ENCODE measurements around the gene S100A16.

DNA sequence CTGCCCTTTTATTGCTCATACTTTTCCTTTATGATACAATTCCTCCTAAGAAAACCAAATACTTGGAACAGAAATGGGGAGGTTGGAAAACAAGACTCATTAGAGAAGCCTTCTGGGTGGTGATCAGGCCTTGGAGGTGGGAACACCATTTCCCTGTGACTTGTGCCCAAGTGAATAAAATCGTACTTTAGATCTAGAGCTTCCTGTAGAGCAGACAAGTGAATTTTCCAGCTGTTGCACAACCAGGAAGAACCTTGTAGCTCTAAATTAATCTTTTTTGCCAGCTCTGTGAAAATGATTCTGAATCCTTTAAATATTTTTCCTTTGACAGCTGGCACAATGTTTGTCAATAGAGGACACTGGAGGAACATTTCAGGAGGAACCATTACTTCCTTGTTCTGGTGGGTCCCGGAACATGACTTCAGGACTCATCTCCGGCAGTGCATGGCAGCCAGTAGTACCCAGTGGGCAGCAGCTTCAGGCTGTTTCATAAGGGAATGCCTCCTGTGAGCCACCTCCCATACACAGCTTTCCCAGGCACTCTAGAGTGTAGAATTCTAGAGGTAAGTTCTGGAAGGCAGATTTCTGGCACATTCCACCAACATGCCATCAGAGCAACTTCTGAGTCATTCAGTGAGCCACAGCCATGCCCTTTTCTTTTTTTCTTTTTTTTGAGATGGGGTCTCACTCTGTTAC is 40.0 kb upstream of the S100A16 start:
- TF ChIP-seq, protein P1, sequence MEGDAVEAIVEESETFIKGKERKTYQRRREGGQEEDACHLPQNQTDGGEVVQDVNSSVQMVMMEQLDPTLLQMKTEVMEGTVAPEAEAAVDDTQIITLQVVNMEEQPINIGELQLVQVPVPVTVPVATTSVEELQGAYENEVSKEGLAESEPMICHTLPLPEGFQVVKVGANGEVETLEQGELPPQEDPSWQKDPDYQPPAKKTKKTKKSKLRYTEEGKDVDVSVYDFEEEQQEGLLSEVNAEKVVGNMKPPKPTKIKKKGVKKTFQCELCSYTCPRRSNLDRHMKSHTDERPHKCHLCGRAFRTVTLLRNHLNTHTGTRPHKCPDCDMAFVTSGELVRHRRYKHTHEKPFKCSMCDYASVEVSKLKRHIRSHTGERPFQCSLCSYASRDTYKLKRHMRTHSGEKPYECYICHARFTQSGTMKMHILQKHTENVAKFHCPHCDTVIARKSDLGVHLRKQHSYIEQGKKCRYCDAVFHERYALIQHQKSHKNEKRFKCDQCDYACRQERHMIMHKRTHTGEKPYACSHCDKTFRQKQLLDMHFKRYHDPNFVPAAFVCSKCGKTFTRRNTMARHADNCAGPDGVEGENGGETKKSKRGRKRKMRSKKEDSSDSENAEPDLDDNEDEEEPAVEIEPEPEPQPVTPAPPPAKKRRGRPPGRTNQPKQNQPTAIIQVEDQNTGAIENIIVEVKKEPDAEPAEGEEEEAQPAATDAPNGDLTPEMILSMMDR (IDR thresholded peaks at IDR 0.05), result no peak
- TF ChIP-seq POLR2A (IDR thresholded peaks at IDR 0.05) (no peak), EP300 (IDR thresholded peaks at IDR 0.05) (no peak), POLR2AphosphoS5 (IDR thresholded peaks at IDR 0.05) (no peak)
